Transverse colon (tissue), 4 donors: ENCODE data around the gene DOCK2.

Source experiments
- EP300 ChIP-seq: sonication (generic); formaldehyde crosslinking; IDR thresholded peaks from one replicate; pipeline ENCODE4 v1.6.1; 2017; ENCODE audit warnings: antibody characterized with exemption, low read depth
- POLR2A ChIP-seq: fragments of 450-650 bp; IDR thresholded peaks from one replicate; pipeline ENCODE4 v1.6.1; 2016; ENCODE audit warnings: antibody characterized with exemption, mild to moderate bottlenecking, moderate library complexity
- POLR2AphosphoS5 ChIP-seq, 3 donors: sonication (generic); formaldehyde crosslinking; IDR thresholded peaks; one replicate each; pipeline ENCODE4 v1.6.1; 2016; ENCODE audit warnings: antibody characterized with exemption in 3 of 3
- TF ChIP-seq, protein P1 (sequence below), 5 experiments: fragments of 200-600 bp in 3 of 5; fragments of 450-650 bp in 2 of 5; sonication (generic) in 3 of 5; IDR thresholded peaks; 1 replicate in 2 of 5; 2 replicates in 3 of 5; pipeline ENCODE4 v1.5.1; 2016 to 2017; ENCODE audit warnings: antibody characterized with exemption in 5 of 5, inconsistent platforms in 3 of 5, mild to moderate bottlenecking in 2 of 5, moderate library complexity in 1 of 5

DNA sequence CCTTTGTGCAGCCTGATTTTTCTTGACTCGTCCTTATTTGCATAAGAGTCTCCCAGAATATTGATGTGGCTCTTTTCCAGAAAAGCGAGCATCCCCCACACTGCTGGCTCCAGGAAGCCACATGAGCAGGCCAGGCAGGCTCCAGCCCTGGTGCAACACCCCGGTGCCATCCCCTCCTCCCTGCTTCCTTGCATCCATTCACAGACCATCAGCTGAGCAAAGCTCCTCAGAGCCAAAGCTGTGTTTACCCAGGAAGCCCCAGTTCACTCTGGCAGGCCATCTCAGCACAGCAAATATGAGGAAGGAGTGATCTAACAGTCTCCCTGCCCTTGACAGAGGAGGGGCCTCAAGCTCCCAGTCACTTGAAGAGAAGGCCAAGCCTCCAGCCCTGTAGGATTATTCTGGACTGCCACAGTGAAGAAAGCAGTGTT lies 308.8 kb downstream of the DOCK2 start:
- TF ChIP-seq, protein P1, sequence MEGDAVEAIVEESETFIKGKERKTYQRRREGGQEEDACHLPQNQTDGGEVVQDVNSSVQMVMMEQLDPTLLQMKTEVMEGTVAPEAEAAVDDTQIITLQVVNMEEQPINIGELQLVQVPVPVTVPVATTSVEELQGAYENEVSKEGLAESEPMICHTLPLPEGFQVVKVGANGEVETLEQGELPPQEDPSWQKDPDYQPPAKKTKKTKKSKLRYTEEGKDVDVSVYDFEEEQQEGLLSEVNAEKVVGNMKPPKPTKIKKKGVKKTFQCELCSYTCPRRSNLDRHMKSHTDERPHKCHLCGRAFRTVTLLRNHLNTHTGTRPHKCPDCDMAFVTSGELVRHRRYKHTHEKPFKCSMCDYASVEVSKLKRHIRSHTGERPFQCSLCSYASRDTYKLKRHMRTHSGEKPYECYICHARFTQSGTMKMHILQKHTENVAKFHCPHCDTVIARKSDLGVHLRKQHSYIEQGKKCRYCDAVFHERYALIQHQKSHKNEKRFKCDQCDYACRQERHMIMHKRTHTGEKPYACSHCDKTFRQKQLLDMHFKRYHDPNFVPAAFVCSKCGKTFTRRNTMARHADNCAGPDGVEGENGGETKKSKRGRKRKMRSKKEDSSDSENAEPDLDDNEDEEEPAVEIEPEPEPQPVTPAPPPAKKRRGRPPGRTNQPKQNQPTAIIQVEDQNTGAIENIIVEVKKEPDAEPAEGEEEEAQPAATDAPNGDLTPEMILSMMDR (IDR thresholded peaks at IDR 0.05), result no peak
- TF ChIP-seq POLR2AphosphoS5 (IDR thresholded peaks at IDR 0.05), result no peak
- TF ChIP-seq EP300, result no peak
- no peak for TF ChIP-seq POLR2A
